Adrenal gland (tissue), 19 donors: ENCODE data around the gene UNC13D. TPM values are rescaled to one million over a fixed set of nuclear protein-coding genes. Genes with fewer than 3 reads are reported as not detected.

Experiments used
- DNase-seq, 7 donors: peaks; one replicate each; pipeline ENCODE4 v3.0.0-alpha.2; 2019 to 2020
- H3K27ac ChIP-seq, 5 donors: fragments of 200-600 bp; sonication (generic) in 4 of 5; 1 replicate in 3 of 5; 2 replicates in 2 of 5; pipeline versions ENCODE4 v1.5.1 to v1.8.0; 2016 to 2020; ENCODE audit warnings: mild to moderate bottlenecking in 1 of 5
- H3K27me3 ChIP-seq: fragments of 200-600 bp; 2 replicates; pipeline ENCODE4 v1.8.0; 2021
- H3K36me3 ChIP-seq, 2 donors: fragments of 200-600 bp; replicated peaks in 1 of 2; 1 replicate in 1 of 2; 2 replicates in 1 of 2; pipeline versions ENCODE4 v1.5.1 to v1.8.0; 2018 to 2022
- H3K4me1 ChIP-seq, 2 donors: fragments of 200-600 bp; replicated peaks in 1 of 2; 1 replicate in 1 of 2; 2 replicates in 1 of 2; pipeline versions ENCODE4 v1.5.1 to v1.8.0; 2018 to 2021
- H3K4me3 ChIP-seq, 4 donors: fragments of 200-600 bp; sonication (generic) in 3 of 4; one replicate each; pipeline ENCODE4 v1.5.1; 2016 to 2018
- H3K9me3 ChIP-seq, 3 donors: fragments of 200-600 bp; sonication (generic) in 1 of 3; replicated peaks in 1 of 3; 1 replicate in 2 of 3; 2 replicates in 1 of 3; pipeline versions ENCODE4 v1.5.1 to v1.8.0; 2016 to 2021
- CTCF ChIP-seq, 6 experiments: fragments of 450-650 bp in 4 of 6; fragments of 200-600 bp in 2 of 6; sonication (generic) in 1 of 6; IDR thresholded peaks; 1 replicate in 5 of 6; 2 replicates in 1 of 6; pipeline versions ENCODE4 v1.5.1 to v1.8.0; 2016 to 2021; ENCODE audit warnings: antibody characterized with exemption in 6 of 6, mild to moderate bottlenecking in 2 of 6, moderate library complexity in 1 of 6
- POLR2A ChIP-seq, 2 donors: fragments of 450-650 bp; IDR thresholded peaks; one replicate each; pipeline ENCODE4 v1.6.1; 2017; ENCODE audit warnings: antibody characterized with exemption in 2 of 2, mild to moderate bottlenecking in 2 of 2, moderate library complexity in 1 of 2
- WGBS, 4 donors: extraction: QIAGEN DNeasy Blood & Tissue Kit in 2 of 4; methylation state at CpG; one replicate each; pipeline versions ENCODE4 v1.1.5 to v1.1.7; 2013 to 2017; 5-methylcytosine and 5-hydroxymethylcytosine counted together
- intact Hi-C, 2 donors: fragments of 100-400 bp; cut with DNase I; formaldehyde crosslinking; loops; one replicate each; pipeline versions ENCODE4 v1.14.1 to v1.15.0; 2022 to 2023
- long read RNA-seq, 10 donors: library from polyadenylated mRNA in 3 of 10; unstranded in 2 of 10; stranded (forward) in 1 of 10; transcript quantifications; one replicate each; pipeline ENCODE4 v2.0.0 and lab custom pipeline, GENCODE V29; 2021 to 2026
- polyA plus RNA-seq, 3 donors: library from polyadenylated mRNA; stranded (reverse); fragments of 200-250 nt in 2 of 3; fragments of 350-450 nt in 1 of 3; fragmentation: Illumina TruSeq in 1 of 3; extraction: RNeasy Lipid Tissue Mini Kit (QIAGEN cat#74804) in 1 of 3; gene quantifications; one replicate each; pipeline ENCODE4 v1.2.3, GENCODE V29; 2013 to 2014
- total RNA-seq, 9 donors: library from RNA; depleted of rRNA in 4 of 9; stranded (reverse); fragments of >200 nt in 4 of 9; fragments of 120-200 nt in 1 of 9; fragmentation: NEBNext Ultra II Directional in 1 of 9; extraction: Animal tissue kit (Norgen Biotek cat#: 25700) in 1 of 9; gene quantifications; one replicate each; pipeline versions ENCODE4 v1.1.0 to v1.2.4, GENCODE V29; 2013 to 2023
- donor health status: healthy with polysubstance abuse.
- donor health status: Bipolar disorder and iron deficiency.
- donor health status: DM: yes; HTN: yes; CAD: no.
- donor health status: DM: no; HTN: no; CAD: no.
- donor health status: DM: no; HTN: no; CAD: no.
- donor health status: DM: yes; HTN: yes; CAD: no.

UNC13D gene
- total RNA-seq (10 to 100 TPM in 7 of 9 donors, 1 to 10 TPM in 2; 3.0 to 28.1 (median 12.9) TPM), polyA plus RNA-seq (10 to 100 TPM in 2 of 3 donors, 1 to 10 TPM in 1; 6.6 to 47.5 (median 21.5) TPM)
- long read RNA-seq, donor 1, result 0 reads
- long read RNA-seq, donor 2, result 0 reads
- long read RNA-seq, donor 3, result 0 reads
- long read RNA-seq, donor 4, partial matches to known transcripts, result 1 of 5 reads
- long read RNA-seq, donor 4, other reads (novel, unspliced or antisense), result 4 of 5 reads
- long read RNA-seq, donor 5, full-length matches to known transcripts, result 18 of 33 reads
- long read RNA-seq, donor 5, partial matches to known transcripts, result 5 of 33 reads
- long read RNA-seq, donor 5, other reads (novel, unspliced or antisense), result 10 of 33 reads
- long read RNA-seq, donor 6, full-length matches to known transcripts, result 1 of 2 reads
- long read RNA-seq, donor 6, partial matches to known transcripts, result 0 of 2 reads
- long read RNA-seq, donor 6, other reads (novel, unspliced or antisense), result 1 of 2 reads
- long read RNA-seq, donor 7, result 0 reads
- long read RNA-seq, donor 8, result 0 reads
- long read RNA-seq, donor 9, result 0 reads
- long read RNA-seq, donor 10, result 0 reads

GRCh38 chr17:75843577-75844529, at the start of gene UNC13D:
Gene UNC13D (minus strand): TSS chr17:75844404. CDS start chr17:75844337, 67 bp downstream.
- peak in 6 of 7 donors; percentile 55 to 79 (median 66) for DNase-seq
- H3K4me3 ChIP-seq, result peak within 1 kb of the TSS in 1 of 4 donors; percentile 30

GRCh38 chr17:75893305-75894048, 49.3 kb upstream of the UNC13D start:
- WGBS, 4 donors, result 90 to 96% (median 91%) methylated on average over 15 to 18 of the region's 18 CpGs
- no peak overlapping the region for H3K27ac ChIP-seq
- H3K4me3 ChIP-seq, result no peak overlapping the region
- peaks cover 0 to 14% of the 10 kb centered on the region in 2 donors for H3K36me3 ChIP-seq
- TF ChIP-seq POLR2A (IDR thresholded peaks at IDR 0.05), result no peak
- TF ChIP-seq CTCF (IDR thresholded peaks at IDR 0.05), result no peak
- H3K4me1 ChIP-seq, result peaks cover 11 to 22% of the 10 kb centered on the region in 2 donors
- no peaks in the 10 kb centered on the region for H3K27me3 ChIP-seq
- H3K9me3 ChIP-seq, result no peaks in the 10 kb centered on the region
- intact Hi-C loops, result loop anchor here in 1 of 2 donors (10.0 kb wide), 1 partner anchor 119 kb away; a partner anchor contains a TSS
- DNase-seq, result no peak

More at GRCh38 chr17:75843577-75844529, at the start of gene UNC13D:
- intact Hi-C loops, result no loop called here
- WGBS, 4 donors, result 50 to 82% (median 67%) methylated on average over 7 to 35 of the region's 35 CpGs
- H3K4me1 ChIP-seq, result peaks cover 23 to 44% of the 10 kb centered on the region in 2 donors
- H3K27ac ChIP-seq, result peak within 1 kb of the TSS; percentile 71 to 97 (median 89)
- TF ChIP-seq POLR2A (IDR thresholded peaks at IDR 0.05), result no peak
- no peak for TF ChIP-seq CTCF (IDR thresholded peaks at IDR 0.05)
- no peaks in the 10 kb centered on the region for H3K27me3 ChIP-seq
- peaks cover 0 to 32% of the 10 kb centered on the region in 2 donors for H3K36me3 ChIP-seq
- H3K9me3 ChIP-seq, result no peaks in the 10 kb centered on the region

GRCh38 chr17:75892556-75893224, 48.5 kb upstream of the UNC13D start:
- H3K4me1 ChIP-seq, result peaks cover 11 to 22% of the 10 kb centered on the region in 2 donors
- intact Hi-C loops, result loop anchor here in 1 of 2 donors (10.0 kb wide), 1 partner anchor 118 kb away; a partner anchor contains a TSS
- DNase-seq, result peak in 1 of 7 donors; percentile 15

More at GRCh38 chr17:75892556-75893224, 48.5 kb upstream of the UNC13D start:
- TF ChIP-seq CTCF (IDR thresholded peaks at IDR 0.05), result no peak
- no peak for TF ChIP-seq POLR2A (IDR thresholded peaks at IDR 0.05)
- no peak overlapping the region for H3K4me3 ChIP-seq
- H3K27me3 ChIP-seq, result no peaks in the 10 kb centered on the region
- whole genome bisulfite sequencing, 4 donors, result 89 to 100% (median 95%) methylated on average over 2 to 16 of the region's 16 CpGs
- H3K36me3 ChIP-seq, result peaks cover 0 to 11% of the 10 kb centered on the region in 2 donors
- no peak overlapping the region for H3K27ac ChIP-seq
- no peaks in the 10 kb centered on the region for H3K9me3 ChIP-seq
